SJCRH30 (cell line): ENCODE results near the gene ATP2B3. TPM values are rescaled to one million over a fixed set of nuclear protein-coding genes. Genes with fewer than 3 reads are reported as not detected.

ENCODE experiments used
- DNase-seq, 2 experiments: peaks; one replicate each; pipeline ENCODE4 v3.0.0-alpha.2; 2015 to 2020
- H3K27ac ChIP-seq: fragments of 250-450 bp; sonication (Bioruptor Pico); 2 replicates; pipeline ENCODE4 v1.5.1; 2020; ENCODE audit warnings: mild to moderate bottlenecking, moderate library complexity
- H3K27me3 ChIP-seq: fragments of 250-450 bp; sonication (Bioruptor Pico); 2 replicates; pipeline ENCODE4 v1.5.1; 2020; ENCODE audit warnings: mild to moderate bottlenecking, moderate library complexity
- H3K36me3 ChIP-seq: fragments of 250-450 bp; sonication (Bioruptor Pico); 2 replicates; pipeline ENCODE4 v1.5.1; 2020; ENCODE audit warnings: mild to moderate bottlenecking, moderate library complexity
- H3K4me1 ChIP-seq: fragments of 250-450 bp; sonication (Bioruptor Pico); 2 replicates; pipeline ENCODE4 v1.5.1; 2020; ENCODE audit warnings: mild to moderate bottlenecking, moderate library complexity
- H3K4me3 ChIP-seq: fragments of 250-450 bp; sonication (Bioruptor Pico); 2 replicates; pipeline ENCODE4 v1.5.1; 2020; ENCODE audit warnings: mild to moderate bottlenecking, moderate library complexity
- H3K9me3 ChIP-seq: fragments of 250-450 bp; sonication (Bioruptor Pico); replicated peaks from 2 replicates; pipeline ENCODE4 v1.5.1; 2020; ENCODE audit warnings: mild to moderate bottlenecking, moderate library complexity
- total RNA-seq: library from RNA; depleted of rRNA; stranded (reverse); fragments of >200 nt; shearing (Covaris generic); gene quantifications from 2 replicates; pipeline ENCODE4 v1.2.3, GENCODE V29; 2014; rRNA removed

The ATP2B3 gene
- total RNA-seq, 1 experiment from 2014 or later, result 0.06 TPM

DNA sequence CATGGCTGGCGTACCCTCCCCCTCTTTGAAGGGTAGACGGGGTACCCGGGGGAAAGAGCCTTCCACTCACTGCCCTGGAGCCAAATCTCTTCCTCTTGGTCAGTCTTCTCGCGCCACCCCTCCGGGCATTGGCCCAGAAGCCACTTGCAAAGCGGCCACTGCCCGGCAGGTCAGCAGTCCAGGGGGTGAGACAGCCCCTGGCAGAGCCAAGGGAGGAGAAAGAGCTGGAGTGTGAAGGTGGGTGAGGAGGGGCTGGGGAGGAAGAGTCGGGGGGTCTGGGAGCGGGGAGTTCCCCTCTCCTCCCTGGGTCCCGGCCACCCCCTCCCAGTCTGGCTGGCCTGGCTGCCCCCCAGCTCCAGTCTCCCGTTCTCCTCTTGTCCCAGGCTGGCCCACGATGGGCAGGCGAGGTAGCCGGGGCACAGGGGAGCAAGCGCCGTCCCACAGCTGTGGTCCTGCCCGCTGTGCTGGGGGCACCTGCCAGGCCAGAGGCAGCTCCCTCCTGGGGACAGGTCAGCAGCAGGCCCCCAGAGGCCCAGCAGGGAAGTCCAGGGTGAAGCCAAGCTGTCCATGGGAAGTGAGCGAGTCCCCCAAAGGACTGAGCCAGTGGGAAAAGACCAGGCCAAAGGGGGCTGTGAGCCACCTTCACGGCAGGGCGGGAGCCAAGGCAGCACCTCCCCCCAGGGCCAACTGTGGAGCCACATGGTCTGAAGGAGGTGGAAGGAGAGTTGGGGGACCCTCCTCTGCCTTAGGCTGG is 108.0 kb downstream of the ATP2B3 start:
- Histone ChIP-seq H3K9me3 (no peaks in the 10 kb centered on the region), H3K4me3 (no peak overlapping the region), H3K27ac (no peak overlapping the region), H3K4me1 (peaks cover 3% of the 10 kb centered on the region; the same call in 1 of the 2 replicates), H3K36me3 (no peaks in the 10 kb centered on the region), H3K27me3 (no peaks in the 10 kb centered on the region)
- no peak for DNase-seq

DNA sequence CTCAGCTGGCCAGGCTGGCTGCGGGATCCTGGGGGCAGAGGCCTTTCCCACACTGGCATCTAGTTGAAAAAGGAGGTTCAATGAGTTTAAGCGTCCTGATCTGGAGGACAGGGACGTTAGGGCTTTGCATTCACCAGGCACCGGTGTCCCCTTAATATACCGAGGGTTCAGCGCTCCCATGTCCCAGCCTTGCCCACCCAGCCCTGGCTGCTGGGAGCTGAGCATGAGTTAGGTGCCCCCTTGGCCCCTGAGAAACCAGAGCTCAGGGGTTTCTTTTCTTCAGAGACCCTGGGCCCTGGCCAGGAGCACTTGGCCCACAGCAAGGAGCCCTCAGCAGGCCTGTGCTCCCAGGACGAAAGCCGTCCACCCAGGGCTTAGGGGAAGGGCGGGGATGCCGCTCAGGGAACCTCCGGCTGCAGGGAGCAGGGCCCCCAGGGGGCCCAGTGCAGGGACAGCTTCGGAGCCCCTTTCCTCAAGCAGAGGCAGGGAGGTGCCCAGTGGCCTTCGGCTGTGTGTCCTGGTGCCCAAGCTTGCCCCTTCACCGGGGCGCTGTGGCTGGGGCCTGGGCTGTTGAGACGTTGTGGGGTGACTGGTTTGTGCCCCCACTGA is 108.7 kb downstream of the ATP2B3 start:
- DNase-seq, result no peak
- Histone ChIP-seq H3K9me3 (no peaks in the 10 kb centered on the region), H3K36me3 (no peaks in the 10 kb centered on the region), H3K27me3 (no peaks in the 10 kb centered on the region), H3K4me1 (peaks cover 3% of the 10 kb centered on the region; the same call in 1 of the 2 replicates), H3K27ac (no peak overlapping the region), H3K4me3 (no peak overlapping the region)

DNA sequence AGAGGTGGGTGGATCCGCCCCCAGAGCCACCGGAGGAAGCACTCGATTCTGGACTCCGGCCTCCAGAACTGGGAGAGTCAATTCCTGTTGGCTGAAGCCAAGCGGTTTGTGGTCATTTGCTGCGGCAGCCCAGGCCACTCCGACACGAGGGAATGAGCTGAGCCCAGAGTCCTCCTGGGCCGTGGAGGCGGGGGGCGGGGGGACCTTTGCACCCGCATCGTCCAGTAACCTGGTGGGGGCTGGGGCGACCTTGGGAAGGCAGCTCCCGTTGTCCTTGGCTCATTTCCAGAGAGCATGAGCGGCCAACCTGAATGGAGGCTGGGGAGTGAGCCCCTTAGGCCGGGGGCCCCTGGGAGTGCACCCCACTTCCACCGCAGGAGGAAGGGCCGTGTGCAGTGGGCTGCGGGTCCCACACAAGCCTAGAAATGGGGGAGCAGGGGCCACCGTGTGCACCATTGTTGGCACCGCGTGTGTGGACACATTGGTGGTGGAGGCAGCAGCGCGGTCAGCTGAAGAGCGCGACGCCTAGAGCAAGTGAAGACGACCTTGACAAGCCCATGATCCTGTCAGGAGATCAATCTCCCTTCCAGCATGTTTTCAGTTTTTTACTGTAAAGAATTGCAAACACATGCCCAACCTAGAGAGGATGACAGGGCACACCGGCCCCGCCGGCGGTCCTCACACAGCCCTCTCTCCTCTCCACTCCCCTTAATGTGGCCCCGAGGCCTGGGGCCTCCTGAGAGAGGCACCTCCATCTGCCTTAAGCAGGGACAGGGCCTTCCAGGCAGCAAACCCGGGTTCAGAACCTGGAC is 109.6 kb downstream of the ATP2B3 start:
- Histone ChIP-seq H3K9me3 (no peaks in the 10 kb centered on the region), H3K27me3 (no peaks in the 10 kb centered on the region), H3K27ac (no peak overlapping the region), H3K36me3 (no peaks in the 10 kb centered on the region), H3K4me1 (peaks cover 3% of the 10 kb centered on the region; the same call in 1 of the 2 replicates), H3K4me3 (no peak overlapping the region)
- no peak for DNase-seq

DNA sequence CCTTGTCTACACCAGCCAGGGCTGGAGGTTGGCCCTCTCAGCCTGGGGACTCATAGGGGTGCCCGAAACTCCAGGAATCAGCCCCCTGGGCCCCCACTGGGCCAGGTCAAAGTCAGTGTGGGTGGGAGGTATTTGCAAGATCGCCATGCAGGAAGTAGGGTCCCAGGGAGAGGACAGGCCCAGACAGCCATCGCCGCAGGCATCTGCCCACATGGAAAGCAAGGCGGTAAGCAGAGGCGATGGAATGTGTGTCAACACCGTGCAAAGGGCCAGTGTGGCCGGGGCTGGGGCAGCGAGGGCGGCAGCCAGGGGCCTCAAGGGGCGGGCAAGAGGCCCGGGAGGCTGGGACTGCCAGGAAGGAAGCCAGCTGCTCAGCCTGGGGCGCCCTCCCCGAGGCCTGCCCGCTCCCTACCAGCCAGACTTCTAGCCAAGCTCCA is 110.3 kb downstream of the ATP2B3 start:
- H3K4me3 ChIP-seq, result no peak overlapping the region
- H3K36me3 ChIP-seq, result no peaks in the 10 kb centered on the region
- H3K27me3 ChIP-seq, result no peaks in the 10 kb centered on the region
- H3K4me1 ChIP-seq, result peaks cover 3% of the 10 kb centered on the region; the same call in 1 of the 2 replicates
- peak; percentile 32 to 37 for DNase-seq
- no peak overlapping the region for H3K27ac ChIP-seq
- no peaks in the 10 kb centered on the region for H3K9me3 ChIP-seq

DNA sequence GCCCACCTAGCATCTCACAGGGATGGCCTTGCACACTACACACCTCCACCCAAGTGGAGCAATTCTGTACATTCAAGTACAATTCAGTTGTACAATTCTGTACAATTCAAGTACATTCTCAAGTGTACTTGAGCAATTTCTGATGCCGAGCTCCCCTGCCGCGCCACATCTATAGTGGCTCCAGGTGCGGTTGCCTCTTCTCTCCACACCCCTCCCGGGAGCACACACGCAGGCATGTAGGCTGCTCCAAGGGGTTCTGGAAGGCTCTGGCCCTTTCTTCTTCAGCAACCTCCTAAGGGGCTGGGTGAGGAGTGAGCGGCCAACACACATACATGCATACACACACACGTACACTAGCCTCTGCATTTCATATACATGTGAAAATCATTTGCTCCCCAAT is 110.7 kb downstream of the ATP2B3 start:
- Histone ChIP-seq H3K9me3 (no peaks in the 10 kb centered on the region), H3K4me1 (peaks cover 3% of the 10 kb centered on the region; the same call in 1 of the 2 replicates), H3K36me3 (no peaks in the 10 kb centered on the region), H3K27me3 (no peaks in the 10 kb centered on the region), H3K27ac (no peak overlapping the region), H3K4me3 (no peak overlapping the region)
- no peak for DNase-seq

DNA sequence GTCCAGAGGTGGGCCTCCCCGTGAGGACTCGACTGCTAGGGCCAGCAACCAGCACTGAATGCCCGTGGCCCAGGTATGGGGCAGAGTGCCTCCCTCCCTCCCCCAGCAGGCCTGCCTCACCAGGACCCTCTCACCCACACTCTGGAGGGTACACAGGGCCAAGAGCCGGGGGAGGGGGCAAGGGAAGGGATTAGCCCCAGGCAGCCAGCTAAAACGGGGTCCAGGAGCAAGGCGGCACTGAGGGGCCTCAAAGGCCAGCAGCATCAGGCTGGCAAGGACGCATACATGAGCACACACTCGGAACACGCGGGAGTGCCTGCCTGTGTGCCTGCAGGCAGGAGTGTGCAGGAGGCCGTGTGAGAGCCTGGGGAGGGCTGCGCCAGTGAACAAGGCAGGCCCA is 111.2 kb downstream of the ATP2B3 start:
- Histone ChIP-seq H3K4me3 (no peak overlapping the region), H3K9me3 (no peaks in the 10 kb centered on the region), H3K27ac (no peak overlapping the region), H3K36me3 (no peaks in the 10 kb centered on the region), H3K27me3 (no peaks in the 10 kb centered on the region), H3K4me1 (peaks cover 3% of the 10 kb centered on the region; the same call in 1 of the 2 replicates)
- DNase-seq, result no peak

DNA sequence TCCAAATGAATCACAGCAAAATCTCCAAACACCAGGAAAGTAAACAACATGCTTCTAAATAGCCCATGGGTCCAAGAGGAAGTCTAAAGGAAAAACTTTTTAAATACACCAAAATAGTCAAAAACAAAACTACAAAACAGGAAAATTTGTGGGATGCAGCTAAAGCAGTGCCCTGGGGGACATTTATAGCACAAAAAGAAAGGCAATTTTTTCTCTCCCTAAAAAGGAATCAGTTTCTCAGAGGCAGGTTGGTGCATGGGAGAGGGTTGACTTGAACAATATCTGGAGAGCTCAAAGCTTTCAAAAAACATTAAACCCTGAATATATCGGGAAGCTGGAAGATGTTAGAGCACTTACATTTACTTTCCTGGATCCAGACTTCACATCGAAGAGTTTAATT is 113.9 kb downstream of the ATP2B3 start:
- H3K4me3 ChIP-seq, result no peak overlapping the region
- DNase-seq, result no peak
- H3K27me3 ChIP-seq, result no peaks in the 10 kb centered on the region
- H3K27ac ChIP-seq, result no peak overlapping the region
- peaks cover 3% of the 10 kb centered on the region; the same call in 1 of the 2 replicates for H3K4me1 ChIP-seq
- no peaks in the 10 kb centered on the region for H3K9me3 ChIP-seq
- H3K36me3 ChIP-seq, result no peaks in the 10 kb centered on the region

DNA sequence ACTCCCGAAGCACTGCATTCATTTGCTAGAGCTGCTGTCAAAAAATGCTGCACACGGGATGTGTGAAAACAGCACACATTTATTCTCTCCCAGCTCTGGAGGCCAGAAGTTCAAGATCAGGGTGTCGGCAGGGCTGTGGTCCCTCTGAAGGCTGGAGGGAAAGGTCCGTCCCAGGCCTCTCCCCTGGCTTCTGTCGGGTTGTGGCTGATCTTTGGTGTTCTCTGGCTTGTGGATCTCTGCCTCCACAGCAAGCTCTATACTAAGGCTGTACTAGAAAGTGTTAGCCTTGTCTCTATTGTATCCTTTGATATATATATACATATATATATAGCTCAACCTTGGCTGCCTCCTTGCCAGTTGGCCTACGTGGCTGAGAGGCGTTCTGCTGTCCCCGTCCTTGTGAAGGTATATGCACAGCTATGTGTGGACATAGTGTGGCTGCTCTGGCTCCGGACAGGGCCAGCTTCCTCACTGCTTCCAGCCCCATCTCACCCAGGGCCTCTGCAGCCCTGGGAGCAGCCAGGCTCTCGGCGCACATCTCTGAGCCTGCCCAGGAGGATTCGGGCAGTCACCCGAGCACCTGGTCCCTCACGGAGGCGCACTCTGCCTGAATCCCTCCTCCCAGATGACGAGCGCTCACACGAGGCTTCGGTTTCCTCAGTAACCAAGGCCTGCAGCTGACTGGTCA is 114.6 kb downstream of the ATP2B3 start:
- H3K9me3 ChIP-seq, result no peaks in the 10 kb centered on the region
- no peak overlapping the region for H3K4me3 ChIP-seq
- peaks cover 3% of the 10 kb centered on the region; the same call in 1 of the 2 replicates for H3K4me1 ChIP-seq
- no peak overlapping the region for H3K27ac ChIP-seq
- no peak for DNase-seq
- H3K27me3 ChIP-seq, result no peaks in the 10 kb centered on the region
- H3K36me3 ChIP-seq, result no peaks in the 10 kb centered on the region

Other genes starting within 250 kb of the ATP2B3 start
- gene PNMA6F, start 195.9 kb upstream of the ATP2B3 start, total RNA-seq, result not detected in 2 replicates
- 12.8 and 13.4 TPM in 2 replicates for gene ZNF275, start 183.5 kb upstream of the ATP2B3 start, total RNA-seq
- not detected in 2 replicates for gene PNMA6E, start 116.3 kb upstream of the ATP2B3 start, total RNA-seq
- not detected in 2 replicates for gene ZFP92, start 106.2 kb upstream of the ATP2B3 start, total RNA-seq
- 0.10 and 0.67 TPM in 2 replicates for gene TREX2, start 71.6 kb upstream of the ATP2B3 start, total RNA-seq
- gene HAUS7, start 47.1 kb upstream of the ATP2B3 start, total RNA-seq, result 29.6 and 29.8 TPM in 2 replicates
- gene BGN, start 22.7 kb upstream of the ATP2B3 start, total RNA-seq, result 0.15 and 0.16 TPM in 2 replicates
- 27.0 and 32.5 TPM in 2 replicates for gene CCNQ, start 81.5 kb downstream of the ATP2B3 start, total RNA-seq
- 0.14 TPM in 1 of 2 replicates, not detected in the other for gene DUSP9, start 129.6 kb downstream of the ATP2B3 start, total RNA-seq
- gene PNCK, start 156.2 kb downstream of the ATP2B3 start, total RNA-seq, result not detected in 2 replicates
- gene SLC6A8, start 170.3 kb downstream of the ATP2B3 start, total RNA-seq, result 9.5 TPM in 2 replicates
- gene BCAP31, start 206.7 kb downstream of the ATP2B3 start, total RNA-seq, result 77.9 and 78.0 TPM in 2 replicates
- 4.8 and 4.9 TPM in 2 replicates for gene ABCD1, start 207.2 kb downstream of the ATP2B3 start, total RNA-seq
- gene PLXNB3, start 246.6 kb downstream of the ATP2B3 start, total RNA-seq, result 2.0 and 3.7 TPM in 2 replicates